Ovary (tissue), 3 donors: ENCODE measurements around the gene CCL27.

Experiments
- CTCF ChIP-seq, 3 donors: fragments of 450-650 bp in 2 of 3; fragments of 200-600 bp in 1 of 3; IDR thresholded peaks; one replicate each; pipeline versions ENCODE4 v1.5.1 to v1.8.0; 2016 to 2022; ENCODE audit warnings: antibody characterized with exemption in 3 of 3, mild to moderate bottlenecking in 1 of 3
- EP300 ChIP-seq: sonication (generic); formaldehyde crosslinking; IDR thresholded peaks from one replicate; pipeline ENCODE4 v1.6.1; 2017; ENCODE audit warnings: antibody characterized with exemption
- POLR2A ChIP-seq: fragments of 450-650 bp; IDR thresholded peaks from one replicate; pipeline ENCODE4 v1.6.1; 2017; ENCODE audit warnings: antibody characterized with exemption, mild to moderate bottlenecking, moderate library complexity
- donor health status: DM: no; HTN: no; CAD: no.

DNA sequence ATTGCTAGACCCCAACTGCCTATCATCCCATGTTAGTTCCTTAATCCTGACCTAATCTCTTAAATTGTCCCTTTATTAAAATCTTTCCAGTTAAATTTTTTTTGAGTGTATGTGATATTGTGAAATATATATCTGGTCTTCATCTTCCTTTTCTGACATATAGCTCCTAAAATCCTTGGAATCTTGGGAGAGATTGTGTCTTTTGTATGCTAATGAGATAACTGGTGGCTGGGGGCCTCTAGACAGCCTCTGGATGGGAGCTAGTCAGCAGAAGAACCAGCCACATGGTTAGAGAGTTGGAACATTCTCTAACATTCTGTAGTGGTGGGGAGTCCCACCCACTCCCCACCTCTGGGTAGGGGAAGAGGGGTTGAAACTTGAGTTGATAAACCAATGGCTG lies 32.4 kb upstream of the CCL27 start:
- TF ChIP-seq CTCF (IDR thresholded peaks at IDR 0.05) (no peak), POLR2A (no peak), EP300 (no peak)
